ENCODE data around the gene AP3S2. TPM values are rescaled to one million over a fixed set of nuclear protein-coding genes. Genes with fewer than 3 reads are reported as not detected.

AP3S2 gene
- polyA plus RNA-seq, 1 experiment: 54.8 TPM

GRCh38 chr15:89830639-89831038, 63.2 kb downstream of the AP3S2 start:
- CTCF ChIA-PET: no interaction called here
- no peak for TF ChIP-seq CTCF (IDR thresholded peaks at IDR 0.05; ENCODE audit: low read depth, low read length)
- POLR2A ChIA-PET: no interaction called here

GRCh38 chr15:89829616-89830440, 64.0 kb downstream of the AP3S2 start:
- DNase-seq (ENCODE audit: low read depth, low spot score): no peak
- ChIA-PET CTCF (no interaction called here), POLR2A (no interaction called here)
- no peaks in the 10 kb centered on the region for H3K27me3 ChIP-seq (ENCODE audit: control insufficient read depth, insufficient read depth, low read length)
- H3K4me3 ChIP-seq (ENCODE audit: low read depth, low read length): no peak overlapping the region
- no peak for TF ChIP-seq CTCF (IDR thresholded peaks at IDR 0.05; ENCODE audit: low read depth, low read length)
- no peak overlapping the region for H3K27ac ChIP-seq (ENCODE audit: low read depth, low read length)
- H3K9me3 ChIP-seq (ENCODE audit: control insufficient read depth, insufficient read depth, low read length): no peaks in the 10 kb centered on the region

More at GRCh38 chr15:89830639-89831038, 63.2 kb downstream of the AP3S2 start:
- Histone ChIP-seq H3K9me3 (ENCODE audit: control insufficient read depth, insufficient read depth, low read length) (no peaks in the 10 kb centered on the region), H3K4me3 (ENCODE audit: low read depth, low read length) (no peak overlapping the region), H3K27ac (ENCODE audit: low read depth, low read length) (no peak overlapping the region), H3K27me3 (ENCODE audit: control insufficient read depth, insufficient read depth, low read length) (no peaks in the 10 kb centered on the region)
- DNase-seq (ENCODE audit: low read depth, low spot score): no peak

- H3K27me3 ChIP-seq (ENCODE audit: control insufficient read depth, insufficient read depth, low read length): no peaks in the 10 kb centered on the region
- no peak for DNase-seq (ENCODE audit: low read depth, low spot score)
- TF ChIP-seq CTCF (IDR thresholded peaks at IDR 0.05; ENCODE audit: low read depth, low read length): no peak
- ChIA-PET CTCF (no interaction called here), POLR2A (interaction anchor here (0.8 to 1.0 kb wide), 2 partner anchors 8 to 61 kb away, joined by 3 read pairs; no protein-coding TSS in a partner anchor)
- no peak overlapping the region for H3K4me3 ChIP-seq (ENCODE audit: low read depth, low read length)
- H3K9me3 ChIP-seq (ENCODE audit: control insufficient read depth, insufficient read depth, low read length): no peaks in the 10 kb centered on the region
- no peak overlapping the region for H3K27ac ChIP-seq (ENCODE audit: low read depth, low read length)
Observed at GRCh38 chr15:89829161-89829560, 64.6 kb downstream of the AP3S2 start.

GRCh38 chr15:89828281-89829145, 65.3 kb downstream of the AP3S2 start:
- DNase-seq (ENCODE audit: low read depth, low spot score): no peak
- Histone ChIP-seq H3K27ac (ENCODE audit: low read depth, low read length) (peak overlapping the region; percentile 65), H3K4me3 (ENCODE audit: low read depth, low read length) (no peak overlapping the region), H3K27me3 (ENCODE audit: control insufficient read depth, insufficient read depth, low read length) (no peaks in the 10 kb centered on the region), H3K9me3 (ENCODE audit: control insufficient read depth, insufficient read depth, low read length) (no peaks in the 10 kb centered on the region)
- CTCF ChIA-PET: interaction anchor here (1.2 kb wide), 1 partner anchor 46 kb away, joined by 7 read pairs; no protein-coding TSS in a partner anchor
- POLR2A ChIA-PET: interaction anchor here (0.8 to 1.0 kb wide), 3 partner anchors 9 to 61 kb away, joined by 3 read pairs; partner anchors contain the start of gene ANPEP
- no peak for TF ChIP-seq CTCF (IDR thresholded peaks at IDR 0.05; ENCODE audit: low read depth, low read length)
